BJ (cell line): Measurements from ENCODE around the gene CDH22. TPM values are rescaled to one million over a fixed set of nuclear protein-coding genes. Genes with fewer than 3 reads are reported as not detected.

Experiments
- CTCF ChIA-PET: fragments of 350-600 bp; formaldehyde crosslinking; extraction: SDS; loops from one replicate; lab custom pipeline; 2021; ENCODE audit warnings: antibody characterized with exemption, inconsistent platforms; lab: Yijun Ruan, JAX
- POLR2A ChIA-PET: fragments of 300-600 bp; sonication (Branson Sonifier 250); formaldehyde crosslinking; extraction: SDS; loops from one replicate; lab custom pipeline; 2021; ENCODE audit warnings: antibody characterized with exemption; lab: Charles Lee
- DNase-seq: peaks from one replicate; pipeline ENCODE4 v3.0.0-alpha.2; 2011; ENCODE audit warnings: low read depth
- H3K27me3 ChIP-seq: 2 replicates; pipeline ENCODE4 v1.6.0; 2011; ENCODE audit warnings: low read length; ENCODE audit not compliant: control insufficient read depth, insufficient read depth
- H3K36me3 ChIP-seq: 2 replicates; pipeline ENCODE4 v1.5.1; 2011; ENCODE audit warnings: low read length; ENCODE audit not compliant: control insufficient read depth, insufficient read depth
- H3K4me3 ChIP-seq: 2 replicates; pipeline ENCODE4 v1.5.1; 2011; ENCODE audit warnings: low read depth, mild to moderate bottlenecking, control low read depth, low read length
- CTCF ChIP-seq: IDR thresholded peaks from 2 replicates; pipeline ENCODE4 v1.5.1; 2011; ENCODE audit warnings: low read depth, mild to moderate bottlenecking, control low read depth, inconsistent platforms, low read length, moderate library complexity; ENCODE audit not compliant: insufficient read depth
- polyA plus RNA-seq: library from polyadenylated mRNA; depleted of rRNA; stranded (reverse); fragments of >200 nt; gene quantifications from 2 replicates; pipeline ENCODE4 v1.2.3, GENCODE V29; 2011

Gene CDH22
- polyA plus RNA-seq, 1 experiment, result not detected

- ChIA-PET POLR2A (no interaction called here), CTCF (no interaction called here)
- Histone ChIP-seq H3K4me3 (no peak overlapping the region), H3K27me3 (peaks cover 17% of the 10 kb centered on the region), H3K36me3 (no peaks in the 10 kb centered on the region)
- DNase-seq, result no peak
- no peak for TF ChIP-seq CTCF
Observed at GRCh38 chr20:46209930-46210671, 98.2 kb downstream of the CDH22 start.

- H3K27me3 ChIP-seq, result peaks cover 19% of the 10 kb centered on the region
- H3K4me3 ChIP-seq, result no peak overlapping the region
- CTCF ChIA-PET, result no interaction called here
- no peak for DNase-seq
- TF ChIP-seq CTCF, result no peak
- H3K36me3 ChIP-seq, result no peaks in the 10 kb centered on the region
- POLR2A ChIA-PET, result no interaction called here
Observed at GRCh38 chr20:46207793-46208192, 100.5 kb downstream of the CDH22 start.

- TF ChIP-seq CTCF, result no peak
- CTCF ChIA-PET, result no interaction called here
- no peak for DNase-seq
- H3K27me3 ChIP-seq, result peaks cover 17% of the 10 kb centered on the region
- no peaks in the 10 kb centered on the region for H3K36me3 ChIP-seq
- POLR2A ChIA-PET, result no interaction called here
- no peak overlapping the region for H3K4me3 ChIP-seq
Observed at GRCh38 chr20:46206992-46207549, 101.2 kb downstream of the CDH22 start.

- no peak for TF ChIP-seq CTCF
- no peak overlapping the region for H3K4me3 ChIP-seq
- H3K36me3 ChIP-seq, result no peaks in the 10 kb centered on the region
- POLR2A ChIA-PET, result no interaction called here
- peaks cover 15% of the 10 kb centered on the region for H3K27me3 ChIP-seq
- DNase-seq, result no peak
- CTCF ChIA-PET, result no interaction called here
Observed at GRCh38 chr20:46206025-46206424, 102.3 kb downstream of the CDH22 start.

- Histone ChIP-seq H3K27me3 (peaks cover 15% of the 10 kb centered on the region), H3K36me3 (no peaks in the 10 kb centered on the region), H3K4me3 (no peak overlapping the region)
- ChIA-PET POLR2A (no interaction called here), CTCF (no interaction called here)
- no peak for DNase-seq
- no peak for TF ChIP-seq CTCF
Observed at GRCh38 chr20:46205349-46205748, 102.9 kb downstream of the CDH22 start.
